C4-2B (cell line): ENCODE data around the gene PHOX2A.

Experiments used
- ZFX ChIP-seq: fragments of 450-650 bp; IDR thresholded peaks from 2 replicates; pipeline ENCODE4 v1.6.1; 2017
- TF ChIP-seq, protein P1 (sequence below): fragments of 450-650 bp; conservative IDR thresholded peaks from 2 replicates; pipeline ENCODE4 v1.5.1; 2017; ENCODE audit warnings: mild to moderate bottlenecking

GRCh38 chr11:72228229-72228843 lies 15.6 kb downstream of the PHOX2A start:
- TF ChIP-seq, protein P1, sequence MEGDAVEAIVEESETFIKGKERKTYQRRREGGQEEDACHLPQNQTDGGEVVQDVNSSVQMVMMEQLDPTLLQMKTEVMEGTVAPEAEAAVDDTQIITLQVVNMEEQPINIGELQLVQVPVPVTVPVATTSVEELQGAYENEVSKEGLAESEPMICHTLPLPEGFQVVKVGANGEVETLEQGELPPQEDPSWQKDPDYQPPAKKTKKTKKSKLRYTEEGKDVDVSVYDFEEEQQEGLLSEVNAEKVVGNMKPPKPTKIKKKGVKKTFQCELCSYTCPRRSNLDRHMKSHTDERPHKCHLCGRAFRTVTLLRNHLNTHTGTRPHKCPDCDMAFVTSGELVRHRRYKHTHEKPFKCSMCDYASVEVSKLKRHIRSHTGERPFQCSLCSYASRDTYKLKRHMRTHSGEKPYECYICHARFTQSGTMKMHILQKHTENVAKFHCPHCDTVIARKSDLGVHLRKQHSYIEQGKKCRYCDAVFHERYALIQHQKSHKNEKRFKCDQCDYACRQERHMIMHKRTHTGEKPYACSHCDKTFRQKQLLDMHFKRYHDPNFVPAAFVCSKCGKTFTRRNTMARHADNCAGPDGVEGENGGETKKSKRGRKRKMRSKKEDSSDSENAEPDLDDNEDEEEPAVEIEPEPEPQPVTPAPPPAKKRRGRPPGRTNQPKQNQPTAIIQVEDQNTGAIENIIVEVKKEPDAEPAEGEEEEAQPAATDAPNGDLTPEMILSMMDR: no peak
- TF ChIP-seq ZFX: no peak
